Measurements from ENCODE around the gene FAM83G. TPM values are rescaled to one million over a fixed set of nuclear protein-coding genes. Genes with fewer than 3 reads are reported as not detected.

Gene FAM83G
- total RNA-seq, 3 donors from 2014 or later = 1.8 to 11.0 (median 7.2) TPM

DNA sequence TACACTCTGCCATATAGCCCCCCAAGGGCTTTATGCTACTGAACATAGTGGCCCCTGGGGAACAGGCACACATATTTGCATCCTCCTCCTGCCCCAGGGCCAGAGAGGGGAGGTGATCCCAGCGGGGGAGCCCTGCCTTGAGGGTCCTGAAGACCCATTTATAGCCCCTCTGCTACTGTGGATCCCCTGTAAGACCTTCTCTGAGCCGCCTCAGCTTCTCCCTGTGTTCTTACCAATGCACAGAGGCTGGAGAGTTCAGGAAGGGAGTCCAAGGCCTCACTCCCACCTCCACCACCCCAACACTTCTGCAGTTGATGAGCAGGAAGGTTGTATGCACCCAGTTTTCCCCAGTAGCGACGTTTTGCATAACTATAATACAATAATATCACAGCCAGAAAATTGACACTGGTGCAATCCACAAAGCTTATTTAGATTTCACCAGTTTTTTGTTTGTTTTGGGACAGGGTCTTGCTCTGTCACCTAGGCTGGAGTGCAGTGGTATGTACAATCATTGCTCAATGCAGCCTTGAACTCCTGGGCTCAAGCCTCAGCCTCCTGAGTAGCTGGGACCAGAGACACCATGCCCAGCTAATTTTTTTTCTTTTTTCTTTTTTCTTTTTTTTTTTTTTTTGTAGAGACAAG is 1.3 kb upstream of the FAM83G start:
- intact Hi-C loops (cut with DNase I; ENCODE audit: low total_unique reads) = no loop called here
- no peak for DNase-seq (ENCODE audit: low spot score in 2 of 2)
- TF ChIP-seq POLR2A (IDR thresholded peaks at IDR 0.05) (no peak), CTCF (IDR thresholded peaks at IDR 0.05) (no peak), POLR2AphosphoS5 (IDR thresholded peaks at IDR 0.05) (no peak)

DNA sequence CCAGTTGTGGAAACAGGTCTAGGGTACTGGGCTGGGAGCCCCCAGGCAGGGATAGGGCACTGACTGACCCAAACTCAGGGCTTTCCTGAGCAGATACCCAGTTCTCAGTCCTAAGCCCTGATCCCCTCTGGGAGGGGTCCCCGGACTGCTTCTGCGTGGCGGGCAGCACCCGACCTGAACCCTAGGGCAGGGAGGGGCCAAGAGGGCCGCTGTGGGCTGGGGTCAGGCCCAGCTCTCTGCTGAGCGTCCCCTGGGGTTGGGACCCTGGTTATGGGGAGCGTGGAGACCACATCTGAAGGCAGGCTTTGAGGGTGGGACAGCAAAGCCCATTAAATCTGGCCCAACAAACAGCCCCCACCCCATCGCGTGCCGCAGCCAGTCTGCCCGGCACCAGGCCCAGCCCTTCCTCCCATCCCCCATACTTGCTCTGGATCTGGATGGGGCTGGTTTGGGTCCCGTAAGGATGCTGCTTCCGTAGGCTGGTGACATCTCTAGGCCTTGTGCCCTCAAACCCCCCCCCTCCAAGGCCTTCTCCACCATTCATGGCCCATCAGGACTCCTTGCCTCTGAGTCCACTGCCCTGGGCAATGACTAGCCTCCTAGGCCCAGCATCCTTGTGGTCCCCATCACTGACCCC is 691 bp upstream of the FAM83G start:
- H3K4me1 ChIP-seq = no peaks in the 10 kb centered on the region
- intact Hi-C loops (cut with DNase I; ENCODE audit: low total_unique reads) = no loop called here
- no peaks in the 10 kb centered on the region for H3K27me3 ChIP-seq
- no peaks in the 10 kb centered on the region for H3K36me3 ChIP-seq
- TF ChIP-seq POLR2AphosphoS5 (IDR thresholded peaks at IDR 0.05) (no peak), POLR2A (IDR thresholded peaks at IDR 0.05) (no peak), CTCF (IDR thresholded peaks at IDR 0.05) (no peak)
- H3K27ac ChIP-seq = peak overlapping the region; percentile 84 to 86
- no peak for DNase-seq (ENCODE audit: low spot score in 2 of 2)
- peak overlapping the region; percentile 46 to 75 (median 70) for H3K4me3 ChIP-seq
- H3K9me3 ChIP-seq = no peaks in the 10 kb centered on the region

More for the DNA sequence above, 1.3 kb upstream of the FAM83G start:
- Histone ChIP-seq H3K9me3 (no peaks in the 10 kb centered on the region), H3K27me3 (no peaks in the 10 kb centered on the region), H3K36me3 (no peaks in the 10 kb centered on the region), H3K4me3 (no peak overlapping the region), H3K27ac (no peak overlapping the region), H3K4me1 (no peaks in the 10 kb centered on the region)

- Histone ChIP-seq H3K4me1 (no peaks in the 10 kb centered on the region), H3K36me3 (no peaks in the 10 kb centered on the region), H3K9me3 (no peaks in the 10 kb centered on the region), H3K4me3 (peak overlapping the region; percentile 46 to 75 (median 70)), H3K27ac (peak overlapping the region; percentile 84 to 86), H3K27me3 (no peaks in the 10 kb centered on the region)
- TF ChIP-seq CTCF (IDR thresholded peaks at IDR 0.05) (no peak), POLR2A (IDR thresholded peaks at IDR 0.05) (no peak), POLR2AphosphoS5 (IDR thresholded peaks at IDR 0.05) (no peak)
- intact Hi-C loops (cut with DNase I; ENCODE audit: low total_unique reads) = no loop called here
- DNase-seq (ENCODE audit: low spot score in 2 of 2) = no peak
Measured at GRCh38 chr17:19003543-19004420, 782 bp downstream of the FAM83G start.

DNA sequence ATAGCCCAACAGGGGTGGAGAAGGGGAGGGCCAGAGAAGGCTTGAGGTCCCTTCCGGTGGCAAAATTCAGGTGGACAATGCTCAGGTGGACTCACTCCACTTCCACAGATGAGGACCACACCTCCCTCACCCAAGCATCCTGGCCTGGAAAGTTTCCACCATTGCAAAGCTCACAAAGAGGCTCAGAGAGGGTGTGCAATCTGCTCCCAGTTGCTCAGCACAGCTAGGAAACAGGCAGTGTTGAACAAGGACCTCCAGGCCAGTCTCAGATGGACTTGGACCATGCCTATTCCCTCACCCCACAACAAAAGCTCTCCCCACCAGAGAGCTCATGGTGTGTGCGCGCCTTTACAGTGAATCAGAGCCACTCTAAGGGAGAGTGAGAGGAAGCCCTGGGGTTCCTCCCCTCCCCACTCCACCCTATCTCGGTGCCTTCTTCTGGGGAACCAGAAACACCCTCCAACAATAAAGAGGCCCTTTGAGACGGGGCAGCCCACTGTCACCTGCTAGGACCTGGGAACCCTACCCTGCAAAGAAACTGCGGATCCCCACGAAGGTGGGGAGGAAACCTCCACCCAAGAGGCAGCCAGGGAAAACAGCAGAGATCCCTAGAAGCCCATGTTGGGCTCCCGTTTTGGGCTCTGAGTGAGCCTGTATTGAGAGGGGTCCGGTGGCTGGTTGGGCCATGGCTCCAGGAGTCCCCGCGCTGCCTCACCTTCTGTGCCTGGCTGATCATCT is 1.6 kb downstream of the FAM83G start:
- intact Hi-C loops (cut with DNase I; ENCODE audit: low total_unique reads) = no loop called here
- Histone ChIP-seq H3K9me3 (no peaks in the 10 kb centered on the region), H3K27me3 (no peaks in the 10 kb centered on the region), H3K4me1 (no peaks in the 10 kb centered on the region), H3K27ac (no peak overlapping the region), H3K36me3 (no peaks in the 10 kb centered on the region), H3K4me3 (peak overlapping the region in 2 of 3 donors; percentile 70 to 75)
- TF ChIP-seq CTCF (IDR thresholded peaks at IDR 0.05) (no peak), POLR2A (IDR thresholded peaks at IDR 0.05) (no peak), POLR2AphosphoS5 (IDR thresholded peaks at IDR 0.05) (no peak)
- DNase-seq (ENCODE audit: low spot score in 2 of 2) = no peak
